Progenitor cell of endocrine pancreas (in vitro differentiated cells): ENCODE measurements around the gene CPSF2. TPM values are rescaled to one million over a fixed set of nuclear protein-coding genes. Genes with fewer than 3 reads are reported as not detected.

Experiments used
- DNase-seq: peaks from one replicate; pipeline ENCODE4 v3.0.0; 2021; ENCODE audit warnings: low spot score; ENCODE audit not compliant: unreplicated experiment
- H3K27ac Mint-ChIP-seq: 2 replicates; pipeline ENCODE4 v1.8.0; 2021; ENCODE audit warnings: mild to moderate bottlenecking, moderate library complexity, mixed read lengths
- H3K27me3 Mint-ChIP-seq: 2 replicates; pipeline ENCODE4 v1.8.0; 2021; ENCODE audit warnings: mixed read lengths
- H3K36me3 Mint-ChIP-seq: 2 replicates; pipeline ENCODE4 v1.8.0; 2022; ENCODE audit warnings: mixed read lengths; ENCODE audit not compliant: insufficient read depth
- H3K4me1 Mint-ChIP-seq: 2 replicates; pipeline ENCODE4 v1.8.0; 2021; ENCODE audit warnings: low read depth, mixed read lengths
- H3K4me3 Mint-ChIP-seq: 2 replicates; pipeline ENCODE4 v1.8.0; 2021; ENCODE audit warnings: low read depth, mild to moderate bottlenecking, moderate library complexity, mixed read lengths
- H3K9me3 Mint-ChIP-seq: 2 replicates; pipeline ENCODE4 v1.8.0; 2021; ENCODE audit warnings: low read depth, mixed read lengths
- total RNA-seq: library from RNA; stranded (reverse); gene quantifications from 2 replicates; pipeline ENCODE4 v1.2.1, GENCODE V29; 2021
- TF ChIP-seq, protein P1 (sequence below): fragments of 200-600 bp; sonication (generic); IDR thresholded peaks from one replicate; pipeline ENCODE4 v1.5.0; 2021; ENCODE audit warnings: antibody characterized with exemption, mild to moderate bottlenecking; ENCODE audit not compliant: unreplicated experiment

The CPSF2 gene
- total RNA-seq, 1 donor from 2014 or later, result 76.2 TPM

DNA sequence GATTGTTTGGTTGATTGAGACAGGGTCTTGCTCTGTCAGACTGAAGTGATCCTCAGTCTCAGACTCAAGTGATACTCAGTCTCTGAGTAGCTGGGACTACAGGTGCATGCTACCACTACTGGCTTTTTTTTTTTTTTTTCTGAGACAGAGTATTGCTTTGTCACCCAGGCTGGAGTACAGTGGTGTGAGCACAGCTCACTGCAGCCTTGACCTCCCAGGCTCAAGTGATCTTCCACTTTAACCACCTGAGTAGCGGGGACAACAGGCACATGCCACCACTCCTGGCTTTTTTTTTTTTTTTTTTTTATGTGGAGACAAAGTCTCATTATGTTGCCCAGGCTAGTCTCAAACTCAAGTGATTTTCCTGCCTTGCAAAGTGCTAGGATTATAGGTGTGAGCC is 31.8 kb downstream of the CPSF2 start:
- Mint-ChIP-seq H3K9me3 (no peaks in the 10 kb centered on the region), H3K27me3 (no peaks in the 10 kb centered on the region), H3K4me3 (no peak overlapping the region), H3K4me1 (no peaks in the 10 kb centered on the region), H3K36me3 (peaks cover 26% of the 10 kb centered on the region), H3K27ac (no peak overlapping the region)
- TF ChIP-seq, protein P1, sequence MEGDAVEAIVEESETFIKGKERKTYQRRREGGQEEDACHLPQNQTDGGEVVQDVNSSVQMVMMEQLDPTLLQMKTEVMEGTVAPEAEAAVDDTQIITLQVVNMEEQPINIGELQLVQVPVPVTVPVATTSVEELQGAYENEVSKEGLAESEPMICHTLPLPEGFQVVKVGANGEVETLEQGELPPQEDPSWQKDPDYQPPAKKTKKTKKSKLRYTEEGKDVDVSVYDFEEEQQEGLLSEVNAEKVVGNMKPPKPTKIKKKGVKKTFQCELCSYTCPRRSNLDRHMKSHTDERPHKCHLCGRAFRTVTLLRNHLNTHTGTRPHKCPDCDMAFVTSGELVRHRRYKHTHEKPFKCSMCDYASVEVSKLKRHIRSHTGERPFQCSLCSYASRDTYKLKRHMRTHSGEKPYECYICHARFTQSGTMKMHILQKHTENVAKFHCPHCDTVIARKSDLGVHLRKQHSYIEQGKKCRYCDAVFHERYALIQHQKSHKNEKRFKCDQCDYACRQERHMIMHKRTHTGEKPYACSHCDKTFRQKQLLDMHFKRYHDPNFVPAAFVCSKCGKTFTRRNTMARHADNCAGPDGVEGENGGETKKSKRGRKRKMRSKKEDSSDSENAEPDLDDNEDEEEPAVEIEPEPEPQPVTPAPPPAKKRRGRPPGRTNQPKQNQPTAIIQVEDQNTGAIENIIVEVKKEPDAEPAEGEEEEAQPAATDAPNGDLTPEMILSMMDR, result no peak
- DNase-seq, result no peak

DNA sequence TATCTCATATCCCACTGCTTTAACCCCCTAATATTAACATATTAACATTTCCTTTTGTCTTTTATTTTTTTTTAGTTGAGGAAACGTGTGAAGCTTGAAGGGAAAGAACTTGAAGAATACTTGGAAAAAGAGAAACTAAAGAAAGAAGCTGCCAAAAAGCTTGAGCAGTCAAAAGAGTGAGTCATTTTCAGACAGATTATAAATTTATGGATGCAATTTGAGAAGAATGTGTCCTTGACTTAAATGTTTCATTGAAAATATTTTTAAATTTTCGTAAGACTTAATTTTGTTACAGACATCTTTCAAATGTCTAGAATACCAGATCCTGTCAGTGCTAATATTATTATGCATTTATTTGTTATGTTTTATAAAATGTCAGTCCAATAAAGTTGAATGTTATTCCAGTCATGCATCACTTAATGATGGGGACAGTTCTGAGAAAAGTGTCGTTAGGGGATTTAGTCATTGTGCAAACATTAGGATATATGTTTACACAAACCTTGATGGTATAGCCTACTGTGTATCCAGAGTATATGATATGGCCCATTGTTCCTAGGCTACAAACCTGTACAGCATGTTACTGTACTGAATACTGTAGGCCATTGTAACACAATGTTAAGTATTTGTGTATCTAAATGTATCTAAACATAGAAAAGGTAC is 32.6 kb downstream of the CPSF2 start:
- Mint-ChIP-seq H3K36me3 (peaks cover 24% of the 10 kb centered on the region), H3K27ac (no peak overlapping the region)

DNA sequence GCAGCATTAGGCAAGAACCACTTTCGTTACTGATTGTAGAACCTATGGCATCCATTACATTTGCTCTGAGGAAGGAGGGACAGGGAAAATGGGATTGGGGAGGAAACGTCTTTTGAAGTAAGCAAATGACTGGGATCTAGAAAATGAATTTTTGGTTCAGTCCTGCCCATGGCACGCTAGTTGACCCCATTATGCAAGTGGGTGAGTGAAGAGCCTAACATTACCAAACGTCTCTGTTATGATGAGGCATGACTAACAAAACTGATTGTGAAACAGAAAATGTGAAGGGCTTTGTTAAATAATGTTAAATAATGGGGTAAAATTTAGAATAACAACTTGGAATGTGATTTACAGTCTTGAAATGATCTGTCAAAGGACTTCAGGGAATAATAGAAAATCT is 38.9 kb downstream of the CPSF2 start:
- H3K9me3 Mint-ChIP-seq, result peaks cover 10% of the 10 kb centered on the region
- DNase-seq, result no peak
- H3K4me1 Mint-ChIP-seq, result no peaks in the 10 kb centered on the region
- TF ChIP-seq, protein P1, result no peak
- no peak overlapping the region for H3K4me3 Mint-ChIP-seq
- no peaks in the 10 kb centered on the region for H3K27me3 Mint-ChIP-seq
- peaks cover 55% of the 10 kb centered on the region for H3K36me3 Mint-ChIP-seq
- H3K27ac Mint-ChIP-seq, result no peak overlapping the region

More for the DNA sequence above, 32.6 kb downstream of the CPSF2 start:
- no peak for DNase-seq
- TF ChIP-seq, protein P1, result no peak
- no peak overlapping the region for H3K4me3 Mint-ChIP-seq
- no peaks in the 10 kb centered on the region for H3K4me1 Mint-ChIP-seq
- no peaks in the 10 kb centered on the region for H3K9me3 Mint-ChIP-seq
- H3K27me3 Mint-ChIP-seq, result no peaks in the 10 kb centered on the region

DNA sequence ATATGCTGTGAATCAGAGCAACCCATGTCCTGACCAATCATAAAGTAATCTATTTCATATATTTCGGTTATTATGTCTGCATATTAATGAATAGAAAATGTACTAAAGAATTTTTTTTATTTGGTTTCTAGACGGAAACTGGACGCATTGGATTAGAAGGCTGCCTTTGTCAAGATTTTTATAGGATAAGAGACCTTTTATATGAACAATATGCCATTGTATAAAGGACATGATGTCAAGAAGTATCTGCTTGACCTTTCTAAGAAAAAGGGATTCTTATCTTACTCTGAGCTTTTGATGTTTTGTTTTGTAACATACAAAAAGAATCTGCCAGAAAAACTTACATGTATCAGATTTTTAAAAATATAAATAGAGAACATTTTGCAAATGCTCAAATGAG is 39.8 kb downstream of the CPSF2 start:
- TF ChIP-seq, protein P1, result no peak
- H3K4me3 Mint-ChIP-seq, result no peak overlapping the region

DNA sequence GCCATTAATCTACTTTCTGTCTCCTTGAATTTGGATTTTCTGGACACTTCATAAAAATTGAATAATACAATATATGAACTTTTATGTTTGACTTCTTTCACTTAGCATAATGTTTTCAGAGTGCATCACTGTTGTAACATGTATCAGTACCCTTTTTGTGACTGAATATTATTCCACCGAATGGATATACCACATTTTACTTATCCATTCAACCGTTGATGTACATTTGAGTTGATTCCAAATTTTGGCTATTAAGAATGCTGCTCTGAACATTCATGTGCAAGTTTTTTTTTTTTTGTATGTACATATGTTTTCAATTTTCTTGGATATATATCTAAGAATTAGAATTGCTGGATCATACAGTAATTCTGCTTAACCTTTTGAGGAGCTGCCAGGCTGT is 43.2 kb downstream of the CPSF2 start:
- Mint-ChIP-seq H3K27ac (no peak overlapping the region), H3K36me3 (peaks cover 56% of the 10 kb centered on the region), H3K4me1 (no peaks in the 10 kb centered on the region), H3K27me3 (no peaks in the 10 kb centered on the region), H3K9me3 (peaks cover 13% of the 10 kb centered on the region), H3K4me3 (no peak overlapping the region)
- DNase-seq, result no peak
- TF ChIP-seq, protein P1, result no peak

More for the DNA sequence above, 39.8 kb downstream of the CPSF2 start:
- H3K27ac Mint-ChIP-seq, result no peak overlapping the region
- DNase-seq, result no peak
- peaks cover 10% of the 10 kb centered on the region for H3K9me3 Mint-ChIP-seq
- H3K36me3 Mint-ChIP-seq, result peaks cover 55% of the 10 kb centered on the region
- no peaks in the 10 kb centered on the region for H3K27me3 Mint-ChIP-seq
- H3K4me1 Mint-ChIP-seq, result no peaks in the 10 kb centered on the region
